ENCODE results near the gene GRIA2.

GRCh38 chr4:157293673-157294072, 73.1 kb downstream of the GRIA2 start:
- TF ChIP-seq CTCF (IDR thresholded peaks at IDR 0.05; ENCODE audit: low read depth, low read length, missing input control) (no peak), ZBTB33 (IDR thresholded peaks at IDR 0.05) (no peak), SP1 (IDR thresholded peaks at IDR 0.05) (no peak), JUND (IDR thresholded peaks at IDR 0.05) (no peak), TAF1 (conservative IDR thresholded peaks at IDR 0.05) (no peak), MAX (IDR thresholded peaks at IDR 0.05) (no peak), RAD21 (IDR thresholded peaks at IDR 0.05) (no peak)
- TF ChIP-seq, protein P1, sequence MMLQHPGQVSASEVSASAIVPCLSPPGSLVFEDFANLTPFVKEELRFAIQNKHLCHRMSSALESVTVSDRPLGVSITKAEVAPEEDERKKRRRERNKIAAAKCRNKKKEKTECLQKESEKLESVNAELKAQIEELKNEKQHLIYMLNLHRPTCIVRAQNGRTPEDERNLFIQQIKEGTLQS (IDR thresholded peaks at IDR 0.05) = no peak
